Parathyroid adenoma (tissue), 2 donors: Measurements from ENCODE around the gene TENM4.

ENCODE experiments used
- H2AFZ ChIP-seq: fragments of 300-600 bp; sonication (generic); one replicate; pipeline ENCODE4 v1.7.0; 2017; ENCODE audit warnings: antibody characterized with exemption, mild to moderate bottlenecking
- H3K27ac ChIP-seq: fragments of 300-600 bp; sonication (generic); one replicate; pipeline ENCODE4 v1.7.0; 2017
- H3K27me3 ChIP-seq: fragments of 300-600 bp; sonication (generic); one replicate; pipeline ENCODE4 v1.7.0; 2017; ENCODE audit warnings: low read length; ENCODE audit not compliant: control insufficient read depth, insufficient read depth
- H3K36me3 ChIP-seq: fragments of 300-600 bp; sonication (generic); one replicate; pipeline ENCODE4 v1.7.0; 2017; ENCODE audit warnings: low read length; ENCODE audit not compliant: control insufficient read depth, insufficient read depth
- H3K4me1 ChIP-seq: fragments of 300-600 bp; sonication (generic); one replicate; pipeline ENCODE4 v1.7.0; 2017; ENCODE audit warnings: control low read depth
- H3K4me2 ChIP-seq: fragments of 300-600 bp; sonication (generic); one replicate; pipeline ENCODE4 v1.7.0; 2017; ENCODE audit warnings: low read length
- H3K4me3 ChIP-seq: fragments of 300-600 bp; sonication (generic); one replicate; pipeline ENCODE4 v1.7.0; 2017; ENCODE audit warnings: low read depth, low read length
- H3K79me2 ChIP-seq: fragments of 300-600 bp; sonication (generic); one replicate; pipeline ENCODE4 v1.7.0; 2017; ENCODE audit warnings: control low read depth
- H3K9ac ChIP-seq: fragments of 300-600 bp; sonication (generic); one replicate; pipeline ENCODE4 v1.7.0; 2017; ENCODE audit warnings: mild to moderate bottlenecking
- H3K9me3 ChIP-seq: fragments of 300-600 bp; sonication (generic); one replicate; pipeline ENCODE4 v1.7.0; 2017; ENCODE audit warnings: low read length; ENCODE audit not compliant: control insufficient read depth
- TF ChIP-seq, protein P1 (sequence below): fragments of 300-600 bp; sonication (generic); IDR thresholded peaks from one replicate; pipeline ENCODE4 v1.7.0; 2017; ENCODE audit warnings: antibody characterized with exemption, mild to moderate bottlenecking
- donor health status: primary hyperparathyroidism.

The TENM4 gene

DNA sequence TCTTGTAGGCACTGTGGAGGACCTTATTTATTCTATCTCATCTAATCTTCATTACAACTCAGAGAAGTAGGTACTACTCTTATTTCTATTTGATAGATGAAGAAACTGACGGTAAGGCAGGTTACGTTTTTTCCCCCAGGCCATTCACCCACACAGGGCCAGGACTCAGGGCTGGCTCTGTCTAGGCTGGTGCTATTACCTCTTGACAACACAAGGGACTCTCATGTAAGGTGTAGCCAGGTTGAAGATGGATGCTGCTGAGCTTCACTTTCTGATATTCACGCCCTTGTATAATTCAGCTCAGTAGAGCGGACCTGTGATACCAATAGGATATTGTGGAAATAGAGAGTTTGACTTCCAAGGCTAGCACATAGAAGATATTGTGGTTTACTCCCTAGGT is 453.1 kb downstream of the TENM4 start:
- Histone ChIP-seq H3K27me3 (no peaks in the 10 kb centered on the region), H3K9me3 (no peaks in the 10 kb centered on the region), H3K9ac (no peak overlapping the region), H2AFZ (no peak overlapping the region), H3K79me2 (no peaks in the 10 kb centered on the region), H3K4me2 (no peak overlapping the region), H3K27ac (no peak overlapping the region), H3K4me3 (no peak overlapping the region), H3K4me1 (no peaks in the 10 kb centered on the region), H3K36me3 (no peaks in the 10 kb centered on the region)
- TF ChIP-seq, protein P1, sequence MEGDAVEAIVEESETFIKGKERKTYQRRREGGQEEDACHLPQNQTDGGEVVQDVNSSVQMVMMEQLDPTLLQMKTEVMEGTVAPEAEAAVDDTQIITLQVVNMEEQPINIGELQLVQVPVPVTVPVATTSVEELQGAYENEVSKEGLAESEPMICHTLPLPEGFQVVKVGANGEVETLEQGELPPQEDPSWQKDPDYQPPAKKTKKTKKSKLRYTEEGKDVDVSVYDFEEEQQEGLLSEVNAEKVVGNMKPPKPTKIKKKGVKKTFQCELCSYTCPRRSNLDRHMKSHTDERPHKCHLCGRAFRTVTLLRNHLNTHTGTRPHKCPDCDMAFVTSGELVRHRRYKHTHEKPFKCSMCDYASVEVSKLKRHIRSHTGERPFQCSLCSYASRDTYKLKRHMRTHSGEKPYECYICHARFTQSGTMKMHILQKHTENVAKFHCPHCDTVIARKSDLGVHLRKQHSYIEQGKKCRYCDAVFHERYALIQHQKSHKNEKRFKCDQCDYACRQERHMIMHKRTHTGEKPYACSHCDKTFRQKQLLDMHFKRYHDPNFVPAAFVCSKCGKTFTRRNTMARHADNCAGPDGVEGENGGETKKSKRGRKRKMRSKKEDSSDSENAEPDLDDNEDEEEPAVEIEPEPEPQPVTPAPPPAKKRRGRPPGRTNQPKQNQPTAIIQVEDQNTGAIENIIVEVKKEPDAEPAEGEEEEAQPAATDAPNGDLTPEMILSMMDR, result no peak

DNA sequence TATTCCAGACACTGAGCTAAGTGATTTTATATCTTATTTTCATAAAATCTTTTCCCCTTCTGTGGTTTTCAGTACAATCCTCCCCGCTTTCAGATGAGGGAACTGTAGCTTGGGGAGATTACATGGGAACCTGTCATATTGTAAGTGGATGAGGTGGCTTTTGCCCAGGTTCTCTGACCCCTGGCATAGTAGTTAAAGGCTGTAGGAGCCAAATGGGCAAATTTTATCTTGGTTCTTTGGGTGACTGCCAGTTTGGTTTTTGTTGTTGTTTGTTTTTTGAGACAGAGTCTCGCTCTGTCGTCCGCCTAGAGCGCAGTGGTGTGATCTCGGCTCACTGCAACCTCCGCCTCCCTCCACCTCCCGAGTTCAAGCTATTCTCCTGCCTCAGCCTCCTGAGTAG is 454.5 kb downstream of the TENM4 start:
- Histone ChIP-seq H3K9ac (no peak overlapping the region), H3K79me2 (no peaks in the 10 kb centered on the region), H3K27me3 (no peaks in the 10 kb centered on the region), H2AFZ (no peak overlapping the region), H3K4me3 (no peak overlapping the region), H3K36me3 (no peaks in the 10 kb centered on the region), H3K4me2 (no peak overlapping the region), H3K27ac (no peak overlapping the region), H3K9me3 (no peaks in the 10 kb centered on the region), H3K4me1 (no peaks in the 10 kb centered on the region)
- TF ChIP-seq, protein P1, result no peak

DNA sequence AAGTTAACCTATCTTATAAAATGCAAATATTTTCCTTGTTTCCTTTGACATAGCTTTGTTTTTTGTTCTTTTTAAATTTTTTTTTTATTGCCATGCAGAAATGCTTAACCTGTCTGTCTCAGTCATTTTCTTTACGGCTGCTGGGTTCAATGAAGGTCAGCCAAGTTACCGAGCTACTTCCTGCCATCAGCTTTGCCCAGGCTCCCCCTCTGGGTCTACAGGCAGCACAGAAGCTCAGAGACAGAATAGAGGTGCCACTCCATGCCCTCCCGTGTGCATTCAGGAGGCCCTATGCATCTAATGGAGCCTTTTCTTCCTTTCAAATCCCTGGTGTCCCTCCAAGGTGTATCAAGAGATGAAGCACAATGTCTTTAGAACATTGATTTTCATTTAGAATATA is 455.2 kb downstream of the TENM4 start:
- Histone ChIP-seq H3K27ac (no peak overlapping the region), H3K27me3 (no peaks in the 10 kb centered on the region), H3K4me2 (no peak overlapping the region), H3K4me1 (no peaks in the 10 kb centered on the region), H3K79me2 (no peaks in the 10 kb centered on the region), H3K9me3 (no peaks in the 10 kb centered on the region), H3K36me3 (no peaks in the 10 kb centered on the region), H2AFZ (no peak overlapping the region), H3K9ac (no peak overlapping the region), H3K4me3 (no peak overlapping the region)
- TF ChIP-seq, protein P1, result no peak

DNA sequence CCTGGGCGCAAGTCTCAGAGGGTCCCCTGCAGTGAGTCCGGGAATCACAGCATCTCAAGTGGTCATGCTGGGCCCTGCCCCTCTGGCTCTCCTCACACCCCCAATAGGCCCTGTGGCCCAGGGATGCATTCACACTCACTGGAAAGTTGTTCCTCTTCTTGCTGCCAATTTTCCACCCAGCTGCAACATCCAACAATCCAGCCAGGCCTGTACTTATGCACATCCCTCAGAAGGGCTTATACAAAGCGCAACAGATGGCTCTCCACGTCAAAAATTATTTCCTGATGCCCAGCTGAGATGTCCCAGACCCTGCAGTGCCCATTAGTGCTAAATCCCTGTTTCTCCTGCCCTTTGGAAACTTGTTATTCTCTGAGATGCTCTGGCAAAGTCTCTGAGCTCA is 458.4 kb downstream of the TENM4 start:
- Histone ChIP-seq H3K27ac (no peak overlapping the region), H3K27me3 (no peaks in the 10 kb centered on the region), H2AFZ (no peak overlapping the region), H3K79me2 (no peaks in the 10 kb centered on the region), H3K4me3 (no peak overlapping the region), H3K36me3 (no peaks in the 10 kb centered on the region), H3K9ac (no peak overlapping the region), H3K4me1 (no peaks in the 10 kb centered on the region), H3K4me2 (no peak overlapping the region), H3K9me3 (no peaks in the 10 kb centered on the region)
- TF ChIP-seq, protein P1, result no peak

DNA sequence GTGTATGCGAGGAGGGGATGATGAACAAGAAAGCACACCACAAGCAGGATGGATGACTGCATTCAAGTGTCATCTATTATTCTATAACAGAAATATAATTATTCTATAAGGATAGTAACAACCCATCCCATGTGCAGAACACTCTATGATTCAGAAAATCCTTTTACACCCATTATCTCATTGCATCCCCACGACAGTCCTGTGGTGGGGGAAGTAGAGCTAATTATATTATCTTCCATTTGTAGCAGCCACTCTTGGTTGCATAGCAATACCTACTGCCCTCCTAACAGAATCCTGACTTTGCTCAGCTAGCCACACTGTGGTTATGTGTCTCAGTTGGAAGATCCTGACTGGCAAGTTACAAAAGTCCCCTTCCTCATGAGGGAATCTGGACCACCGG is 459.7 kb downstream of the TENM4 start:
- Histone ChIP-seq H3K36me3 (no peaks in the 10 kb centered on the region), H2AFZ (no peak overlapping the region), H3K4me1 (no peaks in the 10 kb centered on the region), H3K79me2 (no peaks in the 10 kb centered on the region), H3K9ac (no peak overlapping the region), H3K27me3 (no peaks in the 10 kb centered on the region), H3K9me3 (no peaks in the 10 kb centered on the region), H3K27ac (no peak overlapping the region), H3K4me3 (no peak overlapping the region), H3K4me2 (no peak overlapping the region)
- TF ChIP-seq, protein P1, result no peak
